GM13976 (cell line): ENCODE measurements around the gene KDM6B.
"Not testable (repeated sequence)": the region's sequence is repeated elsewhere in the genome, so short reads cannot be mapped to it uniquely, and the experiment has no call there.

Experiments used
- DNase-seq: peaks from one replicate; pipeline ENCODE4 v3.0.0; 2012; ENCODE audit warnings: low spot score
- CTCF ChIP-seq: IDR thresholded peaks from 2 replicates; pipeline ENCODE4 v1.5.1; 2012; ENCODE audit warnings: borderline replicate concordance, mild to moderate bottlenecking; ENCODE audit not compliant: insufficient read depth; ENCODE audit errors: extremely low read depth, missing control alignments, control extremely low read depth
- in situ Hi-C: fragments of 300-500 bp; cut with MboI; formaldehyde crosslinking; loops from one replicate; pipeline ENCODE4 v1.12.0; 2022; ENCODE audit warnings: low sequenced_read_pairs, mixed read lengths, inconsistent platforms; ENCODE audit not compliant: unreplicated experiment

KDM6B gene

GRCh38 chr17:7857713-7858521 is 23.9 kb downstream of the KDM6B start, which contains the start of gene CYB5D1:
Gene CYB5D1 (plus strand): TSS chr17:7858003. CDS start chr17:7858135, 132 bp downstream.
- DNase-seq = peak; percentile 83
- in situ Hi-C loops = no loop called here

GRCh38 chr17:7858522-7858810 is 24.4 kb downstream of the KDM6B start:
- no peak for DNase-seq
- in situ Hi-C loops = no loop called here
- TF ChIP-seq CTCF = peak; percentile 6

More at GRCh38 chr17:7857713-7858521, 23.9 kb downstream of the KDM6B start, which contains the start of gene CYB5D1:
- TF ChIP-seq CTCF = no peak

- in situ Hi-C loops = no loop called here
- no peak for DNase-seq
- TF ChIP-seq CTCF = no peak
These were observed 25.0 kb downstream of the KDM6B start for GRCh38 chr17:7859028-7859427.

GRCh38 chr17:7862692-7863437 is 28.8 kb downstream of the KDM6B start:
- no peak for DNase-seq
- in situ Hi-C loops = no loop called here
- TF ChIP-seq CTCF = peak; percentile 55

GRCh38 chr17:7864384-7864783 is 30.4 kb downstream of the KDM6B start:
- in situ Hi-C loops = not testable (repeated sequence)

DNA sequence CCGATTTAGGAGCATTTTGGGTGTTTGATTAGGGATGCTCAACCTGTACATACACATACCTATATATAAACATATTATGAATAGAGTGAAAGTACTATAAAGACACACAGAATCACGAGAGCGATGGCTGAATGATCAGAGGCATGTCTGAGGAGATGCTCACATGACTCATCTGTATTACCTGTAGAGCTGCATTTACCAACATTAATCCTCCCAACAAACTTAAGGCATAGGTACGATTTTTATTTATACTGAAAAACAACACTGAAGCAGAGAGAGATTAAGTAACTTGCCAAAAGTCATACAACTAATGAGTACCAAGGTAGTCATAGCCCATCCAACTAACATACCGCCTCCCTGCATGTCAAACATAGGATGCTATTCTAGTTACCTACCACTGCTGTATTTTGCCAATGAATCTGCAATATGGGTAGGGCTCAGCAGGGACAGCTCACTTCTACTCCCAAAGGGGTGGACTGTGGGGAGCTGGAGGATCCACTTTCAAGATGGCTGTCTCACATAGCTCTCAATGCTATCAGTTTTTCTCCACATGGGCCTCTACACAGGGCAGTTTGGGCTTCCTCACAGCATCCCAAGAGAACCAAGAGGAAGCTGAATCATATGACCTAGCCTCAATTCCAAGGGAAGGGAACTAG is 31.1 kb downstream of the KDM6B start:
- no peak for DNase-seq
- in situ Hi-C loops = no loop called here
- TF ChIP-seq CTCF = no peak

More at GRCh38 chr17:7864384-7864783, 30.4 kb downstream of the KDM6B start:
- DNase-seq = not testable (repeated sequence)
